Measurements from ENCODE around the gene NETO1. TPM values are rescaled to one million over a fixed set of nuclear protein-coding genes. Genes with fewer than 3 reads are reported as not detected.

The NETO1 gene
- total RNA-seq, 1 donor from 2014 or later = not detected

DNA sequence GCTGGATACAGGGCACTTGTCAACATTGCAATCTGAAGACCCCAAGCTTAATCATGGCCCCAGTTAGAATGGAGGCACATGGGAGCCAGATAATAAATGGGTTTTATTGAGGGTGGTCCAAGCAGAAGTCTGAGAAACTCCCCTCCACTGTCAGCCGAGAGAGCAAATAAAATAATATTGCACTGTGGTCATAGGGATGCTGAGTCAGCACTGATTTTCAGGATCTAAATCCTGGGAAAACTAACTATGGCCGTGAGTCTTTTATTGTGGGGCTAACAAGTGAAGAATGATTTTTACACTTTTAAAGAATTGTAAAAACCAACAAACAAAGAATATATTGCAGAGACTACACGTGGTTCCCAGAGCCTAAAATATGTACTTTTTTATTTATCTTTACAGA, 31.1 kb upstream of the NETO1 start:
- TF ChIP-seq CTCF (IDR thresholded peaks at IDR 0.05; ENCODE audit: borderline replicate concordance) = no peak

GRCh38 chr18:72895548-72895947, 27.8 kb upstream of the NETO1 start:
- H3K27ac ChIP-seq (replicated peaks) = no peak overlapping the region
- H3K27me3 ChIP-seq (ENCODE audit: low read depth) = no peaks in the 10 kb centered on the region
- H3K36me3 ChIP-seq = no peaks in the 10 kb centered on the region
- H3K4me3 ChIP-seq = no peak overlapping the region
- TF ChIP-seq CTCF (IDR thresholded peaks at IDR 0.05; ENCODE audit: borderline replicate concordance) = no peak
- no peaks in the 10 kb centered on the region for H3K9me3 ChIP-seq (replicated peaks)
- intact Hi-C loops (cut with micrococcal nuclease) = no loop called here
- DNase-seq = no peak
- no peaks in the 10 kb centered on the region for H3K4me1 ChIP-seq

More for the DNA sequence above, 31.1 kb upstream of the NETO1 start:
- no peak overlapping the region for H3K27ac ChIP-seq (replicated peaks)
- no peak overlapping the region for H3K4me3 ChIP-seq
- H3K27me3 ChIP-seq (ENCODE audit: low read depth) = no peaks in the 10 kb centered on the region
- DNase-seq = no peak
- no peaks in the 10 kb centered on the region for H3K36me3 ChIP-seq
- H3K4me1 ChIP-seq = no peaks in the 10 kb centered on the region
- intact Hi-C loops (cut with micrococcal nuclease) = no loop called here
- no peaks in the 10 kb centered on the region for H3K9me3 ChIP-seq (replicated peaks)

DNA sequence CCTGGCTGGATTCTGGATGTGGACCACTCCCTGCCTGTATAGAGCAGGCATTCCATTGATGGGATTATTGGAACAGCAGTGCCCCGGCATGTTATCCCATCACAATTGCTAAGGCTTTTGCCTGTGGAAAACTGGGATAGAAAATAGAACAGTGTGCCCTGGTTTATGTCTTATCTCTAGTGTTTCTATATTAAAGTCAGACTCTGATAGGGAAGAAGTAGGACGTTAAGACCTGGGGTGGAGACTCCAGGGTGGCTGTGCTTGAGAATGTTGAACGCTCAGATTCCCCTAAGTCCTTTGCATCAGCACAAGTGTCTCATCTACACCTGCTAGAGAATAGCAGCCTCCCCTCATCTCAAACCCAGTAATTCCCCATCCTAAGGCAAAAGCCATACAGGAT, 10.8 kb upstream of the NETO1 start:
- Histone ChIP-seq H3K4me3 (no peak overlapping the region), H3K4me1 (no peaks in the 10 kb centered on the region), H3K27ac (replicated peaks) (no peak overlapping the region), H3K36me3 (no peaks in the 10 kb centered on the region), H3K27me3 (ENCODE audit: low read depth) (no peaks in the 10 kb centered on the region), H3K9me3 (replicated peaks) (no peaks in the 10 kb centered on the region)
- no peak for TF ChIP-seq CTCF (IDR thresholded peaks at IDR 0.05; ENCODE audit: borderline replicate concordance)
- intact Hi-C loops (cut with micrococcal nuclease) = no loop called here
- no peak for DNase-seq

GRCh38 chr18:72878143-72878542, 10.4 kb upstream of the NETO1 start:
- Histone ChIP-seq H3K4me3 (no peak overlapping the region), H3K4me1 (no peaks in the 10 kb centered on the region), H3K27me3 (ENCODE audit: low read depth) (no peaks in the 10 kb centered on the region), H3K36me3 (no peaks in the 10 kb centered on the region), H3K9me3 (replicated peaks) (no peaks in the 10 kb centered on the region), H3K27ac (replicated peaks) (no peak overlapping the region)
- intact Hi-C loops (cut with micrococcal nuclease) = no loop called here
- TF ChIP-seq CTCF (IDR thresholded peaks at IDR 0.05; ENCODE audit: borderline replicate concordance) = no peak
- DNase-seq = no peak

DNA sequence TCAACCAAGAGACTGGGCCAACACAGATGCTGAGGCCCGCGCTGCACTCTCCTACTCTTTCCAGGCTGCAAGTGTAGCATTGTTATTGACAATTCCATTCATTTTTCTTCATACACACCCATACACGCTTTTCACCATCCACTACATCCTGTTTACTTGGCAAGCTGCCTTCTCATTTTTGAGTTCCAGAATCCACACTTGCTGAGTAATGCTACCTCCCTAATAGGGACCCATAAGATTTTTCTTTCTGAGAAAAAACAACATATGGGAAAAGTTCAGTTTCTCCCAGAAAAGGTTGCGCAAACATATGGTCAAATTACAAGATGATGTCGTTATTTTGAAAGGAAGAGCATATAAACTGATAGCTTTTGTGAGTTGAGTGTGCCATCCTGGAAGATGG, 3.3 kb upstream of the NETO1 start:
- Histone ChIP-seq H3K4me3 (no peak overlapping the region), H3K36me3 (no peaks in the 10 kb centered on the region), H3K9me3 (replicated peaks) (no peaks in the 10 kb centered on the region), H3K4me1 (peaks cover 28% of the 10 kb centered on the region), H3K27me3 (ENCODE audit: low read depth) (peaks cover 47% of the 10 kb centered on the region), H3K27ac (replicated peaks) (no peak overlapping the region)
- DNase-seq = no peak
- TF ChIP-seq CTCF (IDR thresholded peaks at IDR 0.05; ENCODE audit: borderline replicate concordance) = no peak
- intact Hi-C loops (cut with micrococcal nuclease) = no loop called here

All from left ventricle myocardium inferior (tissue), 1 donor.